Measurements from ENCODE around the gene OR51S1.
"Not testable (repeated sequence)": the region's sequence is repeated elsewhere in the genome, so short reads cannot be mapped to it uniquely, and the experiment has no call there.

The OR51S1 gene, protein sequence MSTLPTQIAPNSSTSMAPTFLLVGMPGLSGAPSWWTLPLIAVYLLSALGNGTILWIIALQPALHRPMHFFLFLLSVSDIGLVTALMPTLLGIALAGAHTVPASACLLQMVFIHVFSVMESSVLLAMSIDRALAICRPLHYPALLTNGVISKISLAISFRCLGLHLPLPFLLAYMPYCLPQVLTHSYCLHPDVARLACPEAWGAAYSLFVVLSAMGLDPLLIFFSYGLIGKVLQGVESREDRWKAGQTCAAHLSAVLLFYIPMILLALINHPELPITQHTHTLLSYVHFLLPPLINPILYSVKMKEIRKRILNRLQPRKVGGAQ

DNA sequence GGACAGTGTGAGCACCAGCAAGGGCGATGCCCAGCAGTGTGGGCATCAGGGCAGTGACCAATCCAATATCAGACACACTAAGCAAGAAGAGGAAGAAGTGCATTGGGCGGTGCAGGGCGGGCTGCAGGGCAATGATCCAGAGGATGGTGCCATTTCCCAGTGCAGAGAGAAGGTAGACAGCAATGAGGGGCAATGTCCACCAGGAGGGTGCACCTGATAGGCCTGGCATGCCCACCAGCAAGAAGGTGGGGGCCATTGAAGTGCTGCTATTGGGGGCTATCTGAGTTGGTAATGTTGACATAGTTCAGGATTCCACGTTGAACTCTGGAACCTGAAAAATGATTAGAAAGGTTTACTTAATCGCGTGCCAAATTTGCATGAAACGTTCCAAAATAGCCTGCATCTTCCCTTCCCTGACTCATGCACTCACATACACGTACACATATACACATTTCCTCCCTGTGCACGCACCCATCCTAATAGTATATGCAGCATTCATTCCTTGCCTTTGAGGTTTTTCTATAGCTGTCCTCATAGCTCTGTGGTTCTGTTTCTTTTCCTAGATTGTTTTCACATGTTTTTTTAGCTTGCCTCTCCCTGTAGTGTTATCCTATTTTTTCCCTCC lies at the start of gene OR51S1:
Gene OR51S1, minus strand, starts transcription at position 301 of the 625 bp plus-strand sequence. Its CDS starts 0 bp downstream, at position 301.
- DNase-seq (ENCODE audit: low read depth in 3 of 3) = no peak

DNA sequence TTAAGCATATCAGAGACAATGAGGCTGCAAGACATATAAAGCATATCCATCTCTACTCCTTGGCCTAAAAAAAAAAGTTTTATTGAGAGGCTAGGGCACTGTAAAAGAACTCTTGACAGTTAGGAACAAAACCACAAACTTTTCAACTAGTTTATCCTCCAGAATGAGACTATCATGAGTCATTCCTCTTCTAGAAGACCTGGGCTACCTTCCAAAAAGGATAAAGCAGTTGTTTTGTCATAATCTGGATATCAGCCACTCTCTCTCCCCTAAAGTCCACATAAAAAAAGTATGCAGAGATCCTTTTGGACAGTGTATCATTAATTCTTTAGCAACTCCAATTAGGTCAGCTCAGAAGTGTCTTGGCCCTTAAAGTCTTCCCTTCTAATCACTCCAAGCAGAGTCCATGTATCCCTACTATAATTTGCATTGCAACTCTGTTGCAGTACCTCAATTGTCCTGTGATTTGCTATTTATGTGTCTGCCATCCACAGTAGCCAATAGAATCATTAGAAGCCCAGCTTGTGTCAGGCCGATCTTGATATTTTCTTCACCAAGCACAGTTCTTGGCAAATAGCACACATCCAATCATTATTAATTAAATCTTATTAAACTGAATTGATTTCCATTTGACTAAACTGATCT lies 43.1 kb upstream of the OR51S1 start:
- DNase-seq (ENCODE audit: low read depth in 3 of 3) = no peak

DNA sequence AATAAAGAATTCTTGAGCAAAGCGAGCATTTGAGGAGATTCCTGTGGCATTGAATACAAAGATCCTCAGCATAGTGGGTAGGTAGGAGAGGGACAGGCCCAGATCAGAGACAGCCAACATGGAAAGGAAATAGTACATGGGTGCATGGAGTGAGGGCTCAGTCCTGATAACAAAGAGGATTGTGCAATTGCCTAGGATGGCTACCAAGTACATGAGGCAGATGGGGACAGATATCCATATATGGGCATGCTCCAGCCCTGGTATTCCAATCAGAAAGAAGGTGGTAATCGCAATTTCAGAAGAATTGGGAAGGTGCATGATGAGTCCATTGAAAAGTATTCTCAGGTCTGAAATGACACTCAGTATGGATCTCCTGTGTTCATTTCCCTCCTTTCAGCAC lies 41.3 kb upstream of the OR51S1 start:
- DNase-seq (ENCODE audit: low read depth in 3 of 3) = no peak

DNA sequence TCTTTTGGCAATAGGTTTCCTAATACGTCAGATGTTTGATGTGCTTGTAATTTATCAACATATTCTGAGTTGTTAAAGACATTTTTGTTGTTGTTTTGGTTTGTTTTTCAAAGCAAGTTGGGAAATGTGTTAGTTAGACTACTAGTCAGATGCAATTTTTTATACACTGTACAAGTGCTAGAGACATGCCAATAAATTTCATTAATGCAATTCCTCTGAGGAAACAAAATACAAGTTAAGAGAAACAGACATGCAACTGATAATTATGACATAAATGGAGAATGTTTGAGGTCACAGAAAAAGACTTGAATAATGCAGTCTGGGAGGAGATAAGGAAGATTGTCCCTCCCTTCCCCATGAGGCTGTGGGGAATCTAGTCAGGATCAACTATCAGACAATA lies 38.6 kb upstream of the OR51S1 start:
- no peak for DNase-seq (ENCODE audit: low read depth in 3 of 3)

DNA sequence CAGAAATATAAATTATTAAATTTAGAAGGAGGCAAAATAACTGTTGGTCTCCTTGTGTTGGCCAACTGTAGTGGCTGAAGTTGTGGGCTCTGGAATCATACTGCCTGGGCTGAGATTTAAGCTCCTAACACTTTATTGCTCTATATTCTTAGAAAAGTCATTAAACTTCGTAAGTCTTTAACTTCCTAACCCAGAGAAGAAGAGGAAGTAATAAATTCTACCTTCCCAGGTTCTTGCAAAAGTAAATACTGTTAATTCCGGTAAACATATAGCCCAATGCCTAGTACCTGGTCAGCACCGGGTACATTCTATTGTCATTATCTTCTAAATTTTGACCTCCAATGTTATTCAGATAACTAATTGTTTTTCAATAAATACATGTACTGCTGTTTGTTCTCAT lies 37.2 kb upstream of the OR51S1 start:
- DNase-seq (ENCODE audit: low read depth in 3 of 3) = no peak

DNA sequence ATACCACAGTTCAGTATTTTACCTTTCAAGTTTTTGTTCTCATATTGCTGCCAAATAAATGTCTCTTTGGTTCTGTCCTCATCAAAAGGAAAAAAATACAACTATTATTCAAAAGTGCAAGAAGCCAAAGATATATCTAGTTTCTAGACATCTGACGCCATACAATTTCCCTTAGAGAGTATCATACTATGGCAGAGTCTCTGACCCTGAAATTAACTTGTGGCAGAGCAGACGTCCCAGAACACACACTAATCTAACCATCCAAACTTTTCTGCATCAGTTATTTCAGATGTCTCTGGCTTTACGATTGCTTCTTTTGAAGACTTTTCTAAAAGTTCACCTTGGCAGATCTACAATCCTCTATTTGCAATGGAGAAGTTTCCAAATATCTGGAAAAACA lies 35.4 kb upstream of the OR51S1 start:
- no peak for DNase-seq (ENCODE audit: low read depth in 3 of 3)

DNA sequence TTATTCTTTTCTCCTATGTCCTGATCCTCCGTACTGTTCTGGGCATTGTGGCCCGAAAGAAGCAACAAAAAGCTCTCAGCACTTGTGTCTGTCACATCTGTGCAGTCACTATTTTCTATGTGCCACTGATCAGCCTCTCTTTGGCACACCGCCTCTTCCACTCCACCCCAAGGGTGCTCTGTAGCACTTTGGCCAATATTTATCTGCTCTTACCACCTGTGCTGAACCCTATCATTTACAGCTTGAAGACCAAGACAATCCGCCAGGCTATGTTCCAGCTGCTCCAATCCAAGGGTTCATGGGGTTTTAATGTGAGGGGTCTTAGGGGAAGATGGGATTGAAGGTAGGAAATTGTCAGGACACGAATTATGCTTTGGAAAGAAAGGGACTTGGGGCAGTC lies 33.5 kb upstream of the OR51S1 start:
- no peak for DNase-seq (ENCODE audit: low read depth in 3 of 3)

DNA sequence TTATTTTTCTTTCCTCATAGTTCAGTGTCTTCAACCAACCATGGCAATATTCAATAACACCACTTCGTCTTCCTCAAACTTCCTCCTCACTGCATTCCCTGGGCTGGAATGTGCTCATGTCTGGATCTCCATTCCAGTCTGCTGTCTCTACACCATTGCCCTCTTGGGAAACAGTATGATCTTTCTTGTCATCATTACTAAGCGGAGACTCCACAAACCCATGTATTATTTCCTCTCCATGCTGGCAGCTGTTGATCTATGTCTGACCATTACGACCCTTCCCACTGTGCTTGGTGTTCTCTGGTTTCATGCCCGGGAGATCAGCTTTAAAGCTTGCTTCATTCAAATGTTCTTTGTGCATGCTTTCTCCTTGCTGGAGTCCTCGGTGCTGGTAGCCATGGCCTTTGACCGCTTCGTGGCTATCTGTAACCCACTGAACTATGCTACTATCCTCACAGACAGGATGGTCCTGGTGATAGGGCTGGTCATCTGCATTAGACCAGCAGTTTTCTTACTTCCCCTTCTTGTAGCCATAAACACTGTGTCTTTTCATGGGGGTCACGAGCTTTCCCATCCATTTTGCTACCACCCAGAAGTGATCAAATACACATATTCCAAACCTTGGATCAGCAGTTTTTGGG lies 33.0 kb upstream of the OR51S1 start, which contains the start of gene OR51T1:
Gene OR51T1, plus strand, starts transcription at position 41 of the 641 bp plus-strand sequence. Its CDS starts 0 bp downstream, at position 41.
- no peak for DNase-seq (ENCODE audit: low read depth in 3 of 3)

DNA sequence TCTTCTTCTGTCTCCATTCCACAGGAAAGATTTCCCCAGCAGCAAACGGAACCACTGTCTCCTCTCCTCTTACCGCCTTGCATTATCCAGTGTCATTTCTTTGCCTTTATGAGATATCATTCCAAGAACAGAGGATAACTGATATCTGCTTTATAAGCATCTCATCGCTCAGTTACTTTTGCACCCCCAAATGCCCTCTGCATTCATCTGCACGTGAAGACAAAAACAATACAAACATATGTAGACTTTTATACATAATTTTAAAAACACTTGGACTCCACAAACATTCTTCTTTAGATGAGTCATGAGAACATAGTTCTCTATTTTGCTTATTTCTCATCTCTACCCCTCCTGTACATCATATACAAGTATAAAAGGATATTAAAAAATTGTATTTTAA lies 32.2 kb upstream of the OR51S1 start:
- no peak for DNase-seq (ENCODE audit: low read depth in 3 of 3)

DNA sequence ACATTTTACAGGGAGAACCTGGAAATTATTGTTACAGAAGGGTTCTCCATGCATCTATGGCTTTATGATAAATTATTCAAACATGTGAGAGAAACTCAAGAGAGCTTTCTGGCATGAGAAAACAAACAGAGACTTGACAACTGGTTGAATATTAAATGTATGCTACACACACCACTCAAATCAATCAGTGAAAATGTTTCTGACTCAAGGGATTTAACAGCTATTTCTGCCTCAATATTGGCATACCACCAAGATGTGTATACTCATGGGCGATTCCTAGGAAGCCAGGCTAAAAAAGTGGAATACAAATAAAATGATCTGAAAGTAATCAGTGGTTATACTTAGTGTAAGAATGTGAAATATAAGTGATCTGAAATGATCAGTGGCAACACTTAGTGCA lies 16.8 kb upstream of the OR51S1 start:
- no peak for DNase-seq (ENCODE audit: low read depth in 3 of 3)

DNA sequence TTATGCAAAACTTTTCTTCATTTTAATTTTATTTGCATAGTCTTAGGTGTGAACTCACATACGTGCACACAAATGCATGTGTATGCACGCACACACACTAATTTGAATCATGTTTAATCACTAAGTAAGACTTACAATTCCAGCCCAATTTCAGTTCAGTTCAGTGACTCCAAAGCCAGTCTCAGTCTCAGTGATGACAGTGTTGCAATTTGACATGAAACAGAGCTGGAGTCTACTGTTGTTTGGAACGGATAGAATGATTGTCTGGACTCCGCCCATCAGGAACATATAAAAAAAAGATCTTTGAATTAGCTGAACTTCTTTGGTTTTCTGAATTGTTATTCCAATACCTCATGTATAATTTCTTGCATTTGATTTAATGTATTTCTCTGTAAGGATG lies 14.9 kb upstream of the OR51S1 start:
- DNase-seq (ENCODE audit: low read depth in 3 of 3) = no peak

DNA sequence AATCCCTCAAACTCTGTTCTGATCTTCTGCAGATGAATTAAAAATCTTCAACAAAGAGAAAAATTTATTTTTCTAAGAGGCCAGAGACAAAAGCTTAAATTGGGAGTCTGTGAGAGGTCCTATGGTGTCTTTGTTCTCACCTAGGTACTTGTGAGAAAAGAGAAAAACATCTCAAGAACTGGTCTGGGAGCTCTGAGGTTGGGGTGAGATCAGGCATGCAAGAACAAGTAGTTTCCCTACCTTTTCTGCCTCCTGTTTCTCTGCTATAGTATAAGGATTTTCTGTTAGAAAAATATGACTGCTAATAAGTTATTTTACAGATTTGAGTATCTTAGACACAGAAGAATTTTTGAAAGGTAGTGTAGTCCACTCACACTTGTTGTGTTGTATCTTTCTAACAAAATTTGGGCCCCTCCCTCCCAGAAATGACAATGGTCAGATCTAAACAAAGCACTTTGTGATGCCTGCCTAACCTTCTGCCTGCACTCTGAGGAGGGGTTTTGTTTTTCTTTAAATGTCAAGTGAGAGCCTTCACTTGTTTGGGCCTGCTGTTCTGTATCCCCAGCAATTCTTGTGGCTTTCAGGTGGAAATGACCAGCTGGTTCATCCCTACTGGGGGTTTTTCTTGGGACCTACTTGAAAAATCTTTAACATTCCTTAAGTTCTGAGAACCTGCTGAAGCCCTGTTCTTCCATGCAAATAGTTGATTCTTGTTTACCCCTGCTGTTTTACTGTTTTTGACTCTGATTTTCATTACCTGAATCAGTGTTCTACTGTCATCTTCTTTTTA lies 13.6 kb upstream of the OR51S1 start:
- DNase-seq (ENCODE audit: low read depth in 3 of 3) = no peak

DNA sequence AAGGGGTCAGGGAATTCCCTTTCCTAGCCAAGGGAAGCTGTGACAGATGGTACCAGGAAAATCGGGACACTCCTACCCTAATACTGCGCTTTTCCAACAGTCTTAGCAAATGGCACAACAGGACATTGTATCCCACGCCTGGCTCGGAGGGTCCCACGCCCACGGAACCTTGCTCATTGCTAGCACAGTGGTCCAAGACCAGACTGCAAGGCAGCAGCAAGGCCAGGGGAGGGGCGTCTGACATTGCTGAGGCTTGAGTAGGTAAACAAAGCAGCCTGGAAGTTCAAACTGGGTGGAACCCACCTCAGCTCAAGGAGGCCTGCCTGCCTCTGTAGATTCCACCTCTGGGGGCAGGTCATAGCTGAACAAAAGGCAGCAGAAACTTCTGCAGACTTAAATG lies 5.3 kb upstream of the OR51S1 start:
- not testable (repeated sequence) for DNase-seq (ENCODE audit: low read depth in 3 of 3)

DNA sequence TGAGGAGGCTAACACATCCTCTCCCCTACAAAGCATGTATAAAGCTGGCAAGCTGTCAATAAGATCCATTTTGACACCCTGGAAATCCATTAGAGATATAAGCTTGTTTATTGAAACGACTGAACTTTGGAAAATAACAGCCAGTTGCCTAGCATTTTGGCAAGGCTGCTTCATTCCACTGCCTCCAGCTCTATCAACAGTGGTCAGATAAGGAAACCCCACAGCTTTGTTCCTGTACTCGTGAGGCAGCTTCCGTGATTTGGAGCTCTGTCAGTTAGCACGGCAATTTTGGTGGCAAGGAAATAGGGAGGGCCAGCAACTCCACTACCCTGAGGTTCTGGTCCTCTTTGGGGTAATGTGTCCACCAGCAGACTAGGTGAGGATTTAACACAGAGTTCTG lies 2.0 kb upstream of the OR51S1 start:
- DNase-seq (ENCODE audit: low read depth in 3 of 3) = no peak

DNA sequence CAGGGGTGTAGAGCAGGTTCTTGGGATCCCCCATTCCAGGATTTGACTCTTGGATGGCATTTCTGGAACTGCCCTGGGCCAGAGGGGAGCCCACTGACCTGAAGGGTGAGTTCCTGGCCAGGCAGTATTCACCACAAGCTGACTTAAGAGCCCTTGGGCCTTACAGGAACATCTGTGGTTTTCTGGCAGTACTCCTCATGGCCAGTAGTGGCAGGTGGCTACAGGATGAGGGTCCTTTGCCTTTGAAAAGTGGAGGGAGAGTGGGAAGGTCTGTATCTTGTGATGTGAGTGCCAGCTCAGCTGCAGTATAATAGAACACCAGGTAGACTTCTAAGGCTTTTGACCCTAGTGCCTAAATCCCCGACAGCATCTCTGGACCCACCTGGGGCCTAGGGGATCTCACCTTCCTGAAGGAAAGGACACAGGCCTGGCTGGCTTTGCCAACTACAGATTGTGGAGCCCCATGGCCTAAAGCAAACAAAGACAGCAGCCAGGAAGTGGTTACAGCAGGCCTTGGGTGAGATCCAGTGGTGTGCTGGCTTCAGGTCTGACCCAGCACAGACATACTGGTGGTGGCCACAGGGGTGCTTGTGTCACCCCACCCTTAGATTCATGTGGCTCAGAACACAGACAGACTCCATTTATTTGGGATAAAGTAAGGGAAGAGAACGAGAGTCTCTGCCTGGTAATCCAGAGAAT lies 9.0 kb downstream of the OR51S1 start:
- no peak for DNase-seq (ENCODE audit: low read depth in 3 of 3)

DNA sequence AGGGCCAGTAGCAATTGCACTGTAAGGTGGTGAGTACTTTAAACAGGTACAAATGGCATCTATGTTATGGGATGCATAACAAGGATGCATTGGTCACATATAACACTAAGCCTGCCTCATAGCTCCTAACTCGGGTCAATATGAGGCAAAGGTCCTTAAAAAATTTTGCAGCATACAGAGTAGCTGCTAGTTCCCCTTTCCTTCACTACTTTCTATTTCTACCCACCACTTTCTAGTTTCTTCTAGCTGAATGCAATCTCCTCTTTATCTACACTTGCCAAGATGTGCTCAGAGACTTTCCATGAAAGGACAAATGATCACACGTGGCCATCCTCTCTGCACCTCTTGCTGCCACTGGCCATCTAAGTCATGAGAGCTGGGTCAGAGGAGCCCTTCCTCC lies 18.1 kb downstream of the OR51S1 start:
- DNase-seq (ENCODE audit: low read depth in 3 of 3) = no peak

DNA sequence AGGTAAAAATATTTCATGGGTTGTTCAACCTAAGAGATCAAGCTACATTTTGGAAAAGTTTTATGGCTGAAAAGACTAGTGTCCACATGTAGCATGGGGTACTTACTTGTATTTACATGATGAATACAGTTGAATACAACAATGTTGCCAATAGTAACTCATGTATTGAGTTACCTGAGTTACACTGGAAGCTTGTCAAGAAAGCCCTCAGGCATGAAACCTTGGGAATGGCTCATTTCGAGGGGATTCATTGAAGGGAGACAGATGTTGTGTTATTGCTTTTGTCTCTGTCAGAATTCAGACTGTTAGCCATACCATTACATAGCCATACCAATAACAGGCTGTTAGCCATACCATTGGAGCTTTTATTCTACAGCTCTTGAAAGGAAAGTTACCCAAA lies 18.7 kb downstream of the OR51S1 start:
- DNase-seq (ENCODE audit: low read depth in 3 of 3) = no peak

DNA sequence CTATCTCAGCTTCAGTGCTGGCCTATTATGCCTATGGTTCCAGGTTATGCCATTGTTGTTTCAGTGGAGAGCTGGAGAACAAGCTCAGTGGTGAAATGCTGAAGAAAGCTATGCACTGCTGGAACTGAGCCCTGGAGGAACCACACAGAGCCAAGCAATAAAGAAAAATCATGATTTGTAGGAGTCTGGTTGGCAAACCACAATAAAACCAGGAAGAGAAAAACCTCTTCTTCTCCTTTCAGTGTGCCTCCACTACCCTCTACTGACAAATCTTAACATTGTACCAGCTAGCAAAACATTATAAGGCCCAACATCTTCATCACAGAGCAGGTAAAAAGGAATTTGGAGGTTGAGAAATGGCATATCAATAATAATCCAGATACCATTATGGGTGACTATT lies 22.6 kb downstream of the OR51S1 start:
- no peak for DNase-seq (ENCODE audit: low read depth in 3 of 3)

DNA sequence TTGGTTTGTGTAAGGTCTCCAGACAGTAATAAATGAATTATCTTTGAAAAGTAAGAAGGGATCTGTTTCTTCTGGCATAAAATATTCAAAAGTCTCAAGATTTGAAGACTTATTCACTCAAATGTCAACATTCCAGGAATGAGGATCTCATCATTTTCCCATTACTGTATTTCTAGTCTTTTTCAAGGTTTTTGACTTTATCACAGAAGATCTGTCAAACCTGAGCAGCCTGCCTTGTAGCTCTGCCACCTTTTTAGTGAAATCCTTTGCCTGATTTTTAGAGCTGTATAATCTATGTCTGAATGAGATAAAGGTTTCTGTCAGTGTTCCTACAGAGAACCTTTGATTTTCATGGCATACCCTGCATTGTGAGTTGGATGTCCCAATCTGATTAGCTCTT lies 23.9 kb downstream of the OR51S1 start:
- DNase-seq (ENCODE audit: low read depth in 3 of 3) = no peak

DNA sequence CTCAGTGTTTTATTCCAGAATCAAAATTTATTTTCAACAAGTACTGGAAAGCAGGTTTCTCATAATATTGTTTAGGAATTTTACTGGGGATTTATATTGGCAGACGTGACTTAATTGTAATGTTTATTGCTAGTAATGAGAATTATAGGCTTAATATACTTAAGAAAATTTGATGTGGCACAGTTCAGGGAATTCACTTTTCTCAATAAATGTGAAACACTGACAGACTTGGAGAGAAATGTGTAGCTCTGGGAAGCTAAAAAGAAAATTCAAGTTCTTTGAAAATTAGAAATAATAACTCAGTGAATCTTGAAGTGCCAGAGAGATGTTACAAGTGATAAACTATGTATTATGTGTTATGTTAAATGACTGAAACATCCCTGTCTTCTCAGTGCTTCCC lies 28.0 kb downstream of the OR51S1 start, which contains the start of gene OR51F2:
Gene OR51F2, plus strand, starts transcription at position 301 of the 400 bp plus-strand sequence. CDS start 101 bp downstream, outside the sequence.
- DNase-seq (ENCODE audit: low read depth in 3 of 3) = no peak

DNA sequence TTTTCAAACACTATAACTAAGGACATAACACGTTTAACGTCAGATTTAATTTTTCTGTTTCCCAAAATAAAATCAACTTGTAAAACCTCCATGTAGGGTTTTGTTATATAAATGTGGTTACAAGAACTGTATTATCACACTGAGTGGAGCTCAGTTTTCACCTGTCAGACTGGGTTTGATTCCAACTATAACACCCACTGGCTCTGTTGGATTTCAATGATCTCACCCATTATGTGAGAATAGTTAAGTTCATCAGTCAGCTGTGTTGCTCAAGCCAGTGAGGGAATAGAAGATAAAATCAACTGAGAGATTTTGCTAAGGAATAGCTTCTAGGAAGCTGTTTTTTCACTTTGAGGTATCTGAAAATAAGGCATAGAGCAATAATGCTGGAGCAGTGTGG lies 39.8 kb downstream of the OR51S1 start:
- DNase-seq (ENCODE audit: low read depth in 3 of 3) = no peak

Measured in stimulated activated CD4-positive, alpha-beta T cell treated with anti-CD3 and anti-CD28 coated beads, TNF-alpha, amount 100 ng/mL, for 4 hours (primary cell).